Hepatic stellate cell (primary cell): ENCODE data around the gene ULK4.
A peak's percentile ranks its signal among the peaks of the same experiment; 100 is the strongest.

ENCODE experiments used
- DNase-seq: peaks from one replicate; pipeline ENCODE4 v3.0.0; 2011; ENCODE audit warnings: low spot score

The ULK4 gene

GRCh38 chr3:41357271-41357670 lies 604.6 kb downstream of the ULK4 start:
- no peak for DNase-seq

DNA sequence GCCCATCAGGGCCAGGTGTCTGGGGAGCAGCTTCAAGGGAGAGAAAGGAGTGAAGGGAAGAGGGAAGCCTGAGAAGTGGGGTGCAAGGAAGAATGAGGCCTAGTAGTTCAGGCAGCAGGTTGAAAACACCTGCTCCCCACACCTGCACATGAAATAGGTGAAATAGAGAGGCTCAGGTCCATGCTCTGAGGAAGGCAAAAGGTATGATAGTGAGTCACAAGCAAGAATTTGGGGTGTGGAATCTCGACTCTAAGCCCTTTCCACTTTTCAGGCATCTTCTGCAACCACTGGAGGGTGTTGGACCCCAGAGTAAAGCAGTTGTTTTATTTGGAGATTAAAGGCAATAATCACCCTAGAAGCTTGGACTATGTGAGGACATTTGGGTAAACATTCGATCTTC lies 605.1 kb downstream of the ULK4 start:
- no peak for DNase-seq

GRCh38 chr3:41352510-41352909 lies 609.4 kb downstream of the ULK4 start:
- no peak for DNase-seq

- DNase-seq = no peak
Measured at GRCh38 chr3:41350441-41350840, 611.5 kb downstream of the ULK4 start.

DNA sequence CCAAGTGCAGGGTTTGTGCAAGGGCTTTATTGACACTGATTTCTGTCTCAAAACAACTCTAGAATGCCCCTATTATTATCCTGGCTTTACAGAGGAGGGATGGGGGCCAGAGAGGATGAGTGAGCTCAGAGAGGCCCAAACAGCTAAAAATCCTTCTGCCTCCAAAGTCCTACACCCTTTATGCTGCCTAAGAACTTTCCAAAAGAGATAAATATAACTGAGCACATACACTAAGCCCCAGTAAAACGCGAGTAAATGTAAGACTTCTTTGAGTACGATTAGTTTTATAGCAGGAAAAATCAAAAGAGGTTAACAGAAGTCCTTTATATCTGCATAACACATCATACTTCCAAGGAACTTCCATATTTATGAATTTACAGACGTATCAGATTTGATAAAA lies 613.5 kb downstream of the ULK4 start:
- DNase-seq = no peak

DNA sequence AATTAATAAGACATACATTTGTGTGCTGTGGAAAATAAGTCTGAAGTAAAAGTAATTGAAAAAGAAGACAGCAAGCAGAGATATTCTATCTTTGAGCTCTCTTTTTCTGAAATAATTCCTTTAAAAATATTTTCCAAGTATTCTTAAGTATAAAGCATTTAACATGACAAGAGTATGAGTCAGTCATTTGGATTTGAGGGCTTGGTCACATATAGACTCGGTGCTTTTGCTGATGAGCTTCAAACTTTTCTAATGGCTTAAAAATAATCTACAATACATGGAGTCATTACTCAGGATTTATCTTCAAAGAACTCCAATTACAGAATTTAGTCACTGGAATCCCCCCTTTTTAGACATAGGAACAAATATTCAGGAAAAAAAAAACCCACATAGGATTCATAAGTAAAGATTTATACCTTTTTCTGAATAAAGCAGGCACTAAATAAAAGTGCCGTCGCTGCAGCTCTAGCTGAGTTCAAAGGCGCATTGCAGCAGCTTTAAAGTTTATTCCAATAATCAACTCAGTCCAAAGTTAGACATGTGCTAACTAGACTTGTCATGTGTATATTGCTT lies 615.1 kb downstream of the ULK4 start:
- no peak for DNase-seq

DNA sequence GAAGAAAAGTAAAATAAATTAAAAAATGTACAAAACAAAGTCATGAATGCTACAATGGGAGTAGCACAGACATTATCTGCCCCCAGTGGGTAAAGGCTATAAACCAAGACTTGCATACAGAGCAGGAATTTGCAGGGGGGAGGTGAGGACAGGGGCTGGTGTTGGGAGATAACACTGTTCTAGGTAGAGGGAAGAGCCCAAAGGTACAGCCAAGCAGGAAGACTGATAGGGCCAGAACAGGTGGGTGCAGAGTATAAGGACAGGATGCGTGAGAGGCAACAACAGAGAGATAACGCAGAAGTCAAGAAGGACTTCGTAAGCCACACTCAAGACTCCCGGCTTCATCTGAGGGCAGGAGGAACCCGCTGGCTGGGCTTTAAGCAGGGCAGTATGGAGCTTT lies 616.1 kb downstream of the ULK4 start:
- no peak for DNase-seq

DNA sequence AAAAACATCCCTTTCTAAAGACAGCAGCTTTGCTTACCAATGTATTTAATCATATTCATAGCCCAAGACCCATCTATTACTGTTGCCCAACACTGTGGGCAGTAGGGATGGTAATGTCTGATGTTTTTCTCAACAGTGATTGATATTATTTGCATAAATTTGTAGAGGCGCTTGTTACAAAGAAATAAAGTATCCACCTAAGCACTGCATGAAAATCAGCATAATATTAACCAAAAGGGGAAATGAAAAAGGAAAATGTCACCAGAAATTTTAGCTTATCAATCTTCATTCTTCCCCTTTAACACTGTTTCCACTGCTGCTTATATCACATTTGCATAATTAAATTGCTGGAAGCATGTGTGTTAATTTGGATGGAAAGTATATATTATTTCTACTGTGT lies 622.1 kb downstream of the ULK4 start:
- DNase-seq = no peak

GRCh38 chr3:41338276-41338675 lies 623.6 kb downstream of the ULK4 start:
- DNase-seq = no peak

GRCh38 chr3:41334426-41334825 lies 627.5 kb downstream of the ULK4 start:
- DNase-seq = no peak

DNA sequence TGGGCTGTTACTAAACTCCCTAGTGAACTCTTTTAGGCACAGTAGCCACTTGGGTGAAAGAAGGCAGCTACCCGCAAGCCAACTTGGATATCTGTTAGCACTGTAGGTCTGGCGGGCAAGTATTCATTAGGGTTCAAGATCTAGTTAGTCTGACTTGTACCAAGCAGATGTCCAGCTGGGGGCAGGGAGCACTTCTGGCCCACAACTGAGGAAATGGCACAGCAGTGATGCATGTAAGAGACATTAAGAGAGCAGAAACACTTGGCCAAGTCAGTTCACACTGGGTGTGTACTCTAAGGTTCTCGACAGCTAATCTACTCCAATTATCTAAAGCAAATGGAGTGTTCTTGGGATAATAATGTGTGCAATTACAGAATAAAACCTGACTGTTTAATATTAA lies 630.9 kb downstream of the ULK4 start:
- no peak for DNase-seq

DNA sequence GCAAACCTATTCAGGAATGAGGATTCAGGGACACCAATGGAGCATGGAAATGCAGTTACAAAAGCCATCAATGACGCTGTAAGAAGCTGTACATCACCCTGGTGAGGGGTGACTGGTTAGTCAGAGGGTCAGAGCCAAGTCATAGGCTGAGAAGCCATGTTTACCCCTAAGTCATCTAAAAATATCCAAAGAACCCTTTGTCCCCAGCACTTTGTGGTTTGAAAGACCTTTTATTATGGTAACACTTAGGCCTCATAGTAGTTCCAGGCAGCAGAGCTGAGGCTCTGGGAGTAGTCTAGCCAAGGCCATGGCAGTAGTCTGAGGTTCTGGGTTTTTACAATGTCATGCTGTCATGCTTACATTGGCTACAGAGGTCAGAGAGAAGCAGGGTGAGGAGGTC lies 631.4 kb downstream of the ULK4 start:
- DNase-seq = peak; percentile 9

- DNase-seq = no peak
Measured at GRCh38 chr3:41329881-41330280, 632.0 kb downstream of the ULK4 start.

- DNase-seq = peak; percentile 21
Measured at GRCh38 chr3:41328926-41329325, 633.0 kb downstream of the ULK4 start.

- DNase-seq = no peak
Measured at GRCh38 chr3:41327718-41328117, 634.2 kb downstream of the ULK4 start.

- no peak for DNase-seq
Measured at GRCh38 chr3:41324156-41324475, 637.8 kb downstream of the ULK4 start.

DNA sequence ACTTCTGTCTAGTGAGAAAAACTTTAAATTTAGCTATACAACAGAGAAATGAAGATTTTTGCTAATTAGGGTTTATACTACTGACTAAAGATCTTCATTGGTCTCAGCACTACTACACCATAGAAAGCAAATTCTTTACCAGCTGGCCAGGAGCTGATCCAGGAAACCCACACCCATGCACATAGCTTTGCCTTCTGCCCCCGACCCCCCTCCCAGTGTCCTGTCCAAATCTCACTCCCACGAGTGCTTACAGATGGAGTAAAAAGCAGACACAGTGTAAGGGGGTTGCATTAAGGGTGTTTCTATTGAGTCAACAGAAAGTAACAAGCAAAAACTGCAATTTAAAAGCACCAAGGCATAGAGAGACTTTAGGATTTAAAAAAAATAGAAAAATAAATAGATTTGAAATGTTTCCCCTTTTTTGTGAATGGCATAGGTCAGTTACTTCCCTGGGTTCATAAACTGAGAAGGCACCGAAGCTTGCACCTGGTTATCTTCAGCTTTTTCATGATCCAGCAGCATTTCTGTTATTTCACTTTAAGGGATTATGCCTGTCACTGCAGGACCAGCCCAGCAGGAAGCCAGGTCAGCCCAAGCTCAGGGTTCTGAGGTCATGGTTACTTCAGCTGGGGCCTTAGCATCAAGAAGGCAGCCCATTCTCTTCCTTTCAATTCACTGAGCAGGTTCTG lies 638.3 kb downstream of the ULK4 start:
- no peak for DNase-seq

DNA sequence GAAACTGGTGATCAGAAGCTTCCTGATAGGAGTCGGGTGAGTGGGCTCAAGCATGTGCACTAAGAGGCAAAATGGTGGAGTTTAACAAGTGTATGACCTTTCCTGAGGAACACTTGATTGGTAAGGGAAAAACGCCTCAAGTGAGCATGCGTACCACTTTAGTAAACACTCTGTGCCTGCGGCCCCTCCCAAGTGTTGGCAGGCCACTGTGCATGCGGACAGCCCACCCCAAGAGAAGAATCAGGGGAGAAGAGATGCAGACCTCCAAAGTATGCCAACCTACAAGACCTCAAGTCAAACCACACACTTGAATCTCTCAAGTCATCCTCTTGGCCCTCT lies 640.3 kb downstream of the ULK4 start:
- DNase-seq = no peak

GRCh38 chr3:41320953-41321641 lies 640.8 kb downstream of the ULK4 start:
- DNase-seq = no peak

DNA sequence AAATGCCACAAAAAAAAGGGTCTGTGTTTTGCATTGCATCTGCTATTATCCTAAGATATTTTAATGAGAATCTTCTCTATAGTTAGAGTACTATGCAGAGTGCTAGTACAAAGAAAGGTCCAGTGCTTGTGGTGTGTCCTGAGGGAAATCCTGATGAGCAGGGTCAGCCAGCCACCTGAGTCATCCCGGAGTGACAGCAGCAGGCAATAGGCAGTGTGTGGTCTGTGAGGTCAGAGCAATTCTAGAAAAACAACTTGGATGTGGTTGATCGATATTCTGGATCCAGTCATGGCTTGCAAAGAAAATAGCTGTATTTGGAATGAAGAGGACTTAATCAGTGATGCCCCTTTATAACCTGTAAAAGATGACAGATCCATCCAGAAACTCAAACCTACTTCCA lies 643.4 kb downstream of the ULK4 start:
- DNase-seq = no peak

- DNase-seq = no peak
Measured at GRCh38 chr3:41317718-41318117, 644.2 kb downstream of the ULK4 start.

DNA sequence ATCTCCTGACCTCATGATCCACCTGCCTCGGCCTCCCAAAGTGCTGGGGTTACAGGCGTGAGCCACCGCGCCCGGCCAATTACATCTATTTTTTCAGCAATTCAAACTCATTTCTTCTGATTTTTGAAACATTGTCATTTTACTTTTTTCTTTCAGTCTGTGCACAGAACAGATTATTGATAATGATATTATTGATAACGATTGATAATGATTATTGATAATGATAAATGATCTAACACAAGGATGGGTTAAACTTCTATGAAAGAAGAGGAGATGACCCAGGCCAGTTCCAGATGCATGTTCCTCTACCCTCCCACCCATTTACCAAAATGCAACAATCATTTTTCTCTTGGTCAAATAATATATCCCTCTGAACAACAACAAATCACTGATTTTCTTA lies 644.6 kb downstream of the ULK4 start:
- no peak for DNase-seq

DNA sequence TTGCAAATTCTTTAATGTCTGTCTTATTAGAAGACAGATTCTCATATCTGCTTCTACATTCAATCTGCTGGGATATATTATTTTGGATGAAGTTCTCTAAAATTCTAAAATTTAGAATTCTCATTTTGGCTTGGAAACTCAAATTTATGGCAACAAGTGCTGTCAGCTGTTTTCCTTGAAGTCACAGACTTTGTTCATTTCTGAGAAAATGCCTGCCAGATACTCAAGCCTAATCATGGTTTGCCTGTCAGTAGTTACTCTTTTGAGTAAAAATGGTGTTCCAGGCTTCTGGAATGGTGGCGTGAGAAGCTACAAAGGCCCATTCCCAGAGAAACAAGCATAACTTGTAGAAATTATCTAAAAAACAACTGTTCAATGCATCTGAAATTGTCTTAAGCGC lies 646.8 kb downstream of the ULK4 start:
- no peak for DNase-seq

GRCh38 chr3:41308119-41308518 lies 653.8 kb downstream of the ULK4 start:
- no peak for DNase-seq
